Ovary (tissue), 3 donors: ENCODE results near the gene TMEM123.

ENCODE experiments used
- CTCF ChIP-seq, 3 donors: fragments of 450-650 bp in 2 of 3; fragments of 200-600 bp in 1 of 3; IDR thresholded peaks; one replicate each; pipeline versions ENCODE4 v1.5.1 to v1.8.0; 2016 to 2022; ENCODE audit warnings: antibody characterized with exemption in 3 of 3, mild to moderate bottlenecking in 1 of 3
- POLR2A ChIP-seq: fragments of 450-650 bp; IDR thresholded peaks from one replicate; pipeline ENCODE4 v1.6.1; 2017; ENCODE audit warnings: antibody characterized with exemption, mild to moderate bottlenecking, moderate library complexity
- donor health status: DM: no; HTN: no; CAD: no.

GRCh38 chr11:102468616-102469195 is 16.1 kb upstream of the TMEM123 start:
- TF ChIP-seq CTCF (IDR thresholded peaks at IDR 0.05): no peak
- TF ChIP-seq POLR2A: no peak
